ENCODE results near the gene SEMA6B. TPM values are rescaled to one million over a fixed set of nuclear protein-coding genes. Genes with fewer than 3 reads are reported as not detected.

The SEMA6B gene
- polyA plus RNA-seq, 1 donor from 2014 or later: 21.6 TPM

GRCh38 chr19:4503132-4503824 is 56.2 kb downstream of the SEMA6B start:
- Histone ChIP-seq H3K27me3 (ENCODE audit: insufficient read depth, low read depth, low read length) (no peaks in the 10 kb centered on the region), H3K79me2 (replicated peaks; ENCODE audit: insufficient read depth, low read length) (no peaks in the 10 kb centered on the region), H4K20me1 (ENCODE audit: insufficient read depth) (no peaks in the 10 kb centered on the region), H3K9me2 (ENCODE audit: insufficient read depth, low read length) (no peaks in the 10 kb centered on the region), H3K27ac (ENCODE audit: low read length) (no peak overlapping the region), H3K9ac (ENCODE audit: low read length) (no peak overlapping the region), H2AFZ (ENCODE audit: low read depth, low read length) (no peak overlapping the region), H3K36me3 (ENCODE audit: insufficient read depth, low read length) (no peaks in the 10 kb centered on the region), H3K9me3 (ENCODE audit: low read length) (no peaks in the 10 kb centered on the region), H3K4me2 (ENCODE audit: low read length) (no peak overlapping the region), H3F3A (ENCODE audit: insufficient read depth, low read length, poor library complexity, severe bottlenecking) (no peaks in the 10 kb centered on the region), H3K4me3 (ENCODE audit: low read length) (no peak overlapping the region)
- TF ChIP-seq CTCF (IDR thresholded peaks at IDR 0.05; ENCODE audit: poor library complexity, severe bottlenecking) (no peak), EP300 (conservative IDR thresholded peaks at IDR 0.05; ENCODE audit: poor library complexity, severe bottlenecking) (no peak), EZH2 (IDR thresholded peaks at IDR 0.05; ENCODE audit: borderline replicate concordance, insufficient read depth, low read length, poor library complexity, severe bottlenecking) (no peak), POLR2AphosphoS5 (IDR thresholded peaks at IDR 0.05) (no peak), TAF1 (IDR thresholded peaks at IDR 0.05; ENCODE audit: low read depth) (no peak), SMC3 (conservative IDR thresholded peaks at IDR 0.05; ENCODE audit: poor library complexity) (no peak), MXI1 (conservative IDR thresholded peaks at IDR 0.05; ENCODE audit: poor library complexity, severe bottlenecking) (no peak), RAD21 (conservative IDR thresholded peaks at IDR 0.05) (no peak)
- TF ChIP-seq, protein P1, sequence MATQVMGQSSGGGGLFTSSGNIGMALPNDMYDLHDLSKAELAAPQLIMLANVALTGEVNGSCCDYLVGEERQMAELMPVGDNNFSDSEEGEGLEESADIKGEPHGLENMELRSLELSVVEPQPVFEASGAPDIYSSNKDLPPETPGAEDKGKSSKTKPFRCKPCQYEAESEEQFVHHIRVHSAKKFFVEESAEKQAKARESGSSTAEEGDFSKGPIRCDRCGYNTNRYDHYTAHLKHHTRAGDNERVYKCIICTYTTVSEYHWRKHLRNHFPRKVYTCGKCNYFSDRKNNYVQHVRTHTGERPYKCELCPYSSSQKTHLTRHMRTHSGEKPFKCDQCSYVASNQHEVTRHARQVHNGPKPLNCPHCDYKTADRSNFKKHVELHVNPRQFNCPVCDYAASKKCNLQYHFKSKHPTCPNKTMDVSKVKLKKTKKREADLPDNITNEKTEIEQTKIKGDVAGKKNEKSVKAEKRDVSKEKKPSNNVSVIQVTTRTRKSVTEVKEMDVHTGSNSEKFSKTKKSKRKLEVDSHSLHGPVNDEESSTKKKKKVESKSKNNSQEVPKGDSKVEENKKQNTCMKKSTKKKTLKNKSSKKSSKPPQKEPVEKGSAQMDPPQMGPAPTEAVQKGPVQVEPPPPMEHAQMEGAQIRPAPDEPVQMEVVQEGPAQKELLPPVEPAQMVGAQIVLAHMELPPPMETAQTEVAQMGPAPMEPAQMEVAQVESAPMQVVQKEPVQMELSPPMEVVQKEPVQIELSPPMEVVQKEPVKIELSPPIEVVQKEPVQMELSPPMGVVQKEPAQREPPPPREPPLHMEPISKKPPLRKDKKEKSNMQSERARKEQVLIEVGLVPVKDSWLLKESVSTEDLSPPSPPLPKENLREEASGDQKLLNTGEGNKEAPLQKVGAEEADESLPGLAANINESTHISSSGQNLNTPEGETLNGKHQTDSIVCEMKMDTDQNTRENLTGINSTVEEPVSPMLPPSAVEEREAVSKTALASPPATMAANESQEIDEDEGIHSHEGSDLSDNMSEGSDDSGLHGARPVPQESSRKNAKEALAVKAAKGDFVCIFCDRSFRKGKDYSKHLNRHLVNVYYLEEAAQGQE (IDR thresholded peaks at IDR 0.05; ENCODE audit: borderline replicate concordance): no peak

GRCh38 chr19:4502282-4503131 is 57.0 kb downstream of the SEMA6B start:
- H4K20me1 ChIP-seq (ENCODE audit: insufficient read depth): no peaks in the 10 kb centered on the region
- H3K9ac ChIP-seq (ENCODE audit: low read length): no peak overlapping the region
- H3K4me3 ChIP-seq (ENCODE audit: low read length): no peak overlapping the region
- H3K36me3 ChIP-seq (ENCODE audit: insufficient read depth, low read length): no peaks in the 10 kb centered on the region
- H3K9me3 ChIP-seq (ENCODE audit: low read length): no peaks in the 10 kb centered on the region
- no peak overlapping the region for H3K27ac ChIP-seq (ENCODE audit: low read length)
- no peaks in the 10 kb centered on the region for H3K9me2 ChIP-seq (ENCODE audit: insufficient read depth, low read length)
- no peaks in the 10 kb centered on the region for H3K27me3 ChIP-seq (ENCODE audit: insufficient read depth, low read depth, low read length)
- H3K4me2 ChIP-seq (ENCODE audit: low read length): no peak overlapping the region
- H3K79me2 ChIP-seq (replicated peaks; ENCODE audit: insufficient read depth, low read length): no peaks in the 10 kb centered on the region
- TF ChIP-seq RAD21 (conservative IDR thresholded peaks at IDR 0.05): no peak
- no peak for TF ChIP-seq POLR2AphosphoS5 (IDR thresholded peaks at IDR 0.05)
- TF ChIP-seq, protein P1 (IDR thresholded peaks at IDR 0.05; ENCODE audit: borderline replicate concordance): no peak
- no peak for TF ChIP-seq TAF1 (IDR thresholded peaks at IDR 0.05; ENCODE audit: low read depth)
- no peak for TF ChIP-seq EZH2 (IDR thresholded peaks at IDR 0.05; ENCODE audit: borderline replicate concordance, insufficient read depth, low read length, poor library complexity, severe bottlenecking)
- TF ChIP-seq SMC3 (conservative IDR thresholded peaks at IDR 0.05; ENCODE audit: poor library complexity): no peak
- no peak for TF ChIP-seq CTCF (IDR thresholded peaks at IDR 0.05; ENCODE audit: poor library complexity, severe bottlenecking)
- no peak for TF ChIP-seq MXI1 (conservative IDR thresholded peaks at IDR 0.05; ENCODE audit: poor library complexity, severe bottlenecking)
- no peak for TF ChIP-seq EP300 (conservative IDR thresholded peaks at IDR 0.05; ENCODE audit: poor library complexity, severe bottlenecking)
- H3F3A ChIP-seq (ENCODE audit: insufficient read depth, low read length, poor library complexity, severe bottlenecking): no peaks in the 10 kb centered on the region
- no peak overlapping the region for H2AFZ ChIP-seq (ENCODE audit: low read depth, low read length)

Data from neural cell (in vitro differentiated cells).